NCI-H1694 (cell line): ENCODE measurements around the gene ACOT11.

Experiments
- DNase-seq: peaks from one replicate; lab custom pipeline; 2025; lab: John Stamatoyannopoulos, UW

ACOT11 gene

DNA sequence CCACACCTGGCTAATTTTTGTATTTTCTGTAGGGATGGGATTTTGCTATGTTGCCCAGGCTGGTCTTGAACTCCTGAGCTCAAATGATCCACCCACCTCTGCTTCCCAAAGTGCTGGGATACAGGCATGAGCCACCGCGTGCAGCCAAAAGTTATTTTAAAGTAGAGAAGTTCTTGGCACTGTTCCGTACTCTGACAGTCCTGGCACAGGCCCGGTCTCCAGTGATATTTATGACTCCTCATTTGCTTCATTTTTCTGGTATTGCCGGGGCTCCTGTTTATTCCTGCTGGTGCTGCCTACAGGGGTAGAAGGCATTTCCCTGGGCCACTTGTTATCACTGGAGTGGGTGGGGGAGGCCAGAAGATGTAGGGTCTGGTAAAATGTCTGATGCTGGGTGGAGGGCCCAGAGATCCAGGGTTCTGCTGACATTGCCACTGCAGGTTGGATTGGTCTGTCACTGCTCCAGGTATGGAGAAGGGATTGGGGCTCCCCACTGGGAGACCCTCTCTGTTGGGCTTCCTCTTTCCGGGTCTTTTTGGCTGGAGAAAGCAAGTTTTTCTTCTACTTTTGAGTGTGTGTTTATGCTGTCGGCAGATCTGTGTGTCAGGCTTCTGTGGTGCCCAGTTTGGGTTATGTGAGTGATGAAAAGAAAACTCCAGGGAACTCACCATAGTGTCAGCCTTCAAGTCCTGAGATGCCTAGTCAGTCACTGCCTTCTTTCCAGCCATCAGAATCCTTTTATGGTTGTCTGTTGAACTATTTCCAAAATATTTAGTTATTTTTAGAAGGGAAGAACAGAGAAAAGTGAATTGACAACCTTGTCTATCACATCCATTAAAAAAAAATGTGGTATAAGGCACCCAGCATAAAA lies 98.0 kb downstream of the ACOT11 start:
- DNase-seq: no peak

- DNase-seq: no peak
Observed at GRCh38 chr1:54649130-54649898, 101.3 kb downstream of the ACOT11 start.

DNA sequence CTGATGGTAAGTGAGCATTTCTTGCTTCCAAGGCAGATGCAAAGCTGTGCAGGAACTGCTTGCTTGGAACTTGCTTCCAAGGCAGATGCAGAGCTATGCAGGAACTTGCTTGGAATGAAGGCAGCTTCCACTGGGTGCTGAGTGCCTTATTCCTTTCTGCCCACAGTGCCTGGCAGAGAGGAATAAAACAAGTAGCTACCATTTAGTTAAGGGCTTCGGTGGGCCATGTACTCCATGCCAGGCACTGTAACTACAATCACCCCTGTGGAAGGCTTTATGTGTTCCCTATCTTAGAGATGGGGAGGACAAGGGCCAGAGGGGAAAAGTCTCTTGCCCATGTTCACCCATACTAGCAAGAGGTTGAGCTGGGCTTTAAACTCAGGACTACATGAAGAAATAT lies 101.9 kb downstream of the ACOT11 start:
- DNase-seq: no peak

GRCh38 chr1:54650417-54650816 lies 102.4 kb downstream of the ACOT11 start:
- no peak for DNase-seq

- DNase-seq: no peak
Observed at GRCh38 chr1:54651608-54652007, 103.6 kb downstream of the ACOT11 start.

DNA sequence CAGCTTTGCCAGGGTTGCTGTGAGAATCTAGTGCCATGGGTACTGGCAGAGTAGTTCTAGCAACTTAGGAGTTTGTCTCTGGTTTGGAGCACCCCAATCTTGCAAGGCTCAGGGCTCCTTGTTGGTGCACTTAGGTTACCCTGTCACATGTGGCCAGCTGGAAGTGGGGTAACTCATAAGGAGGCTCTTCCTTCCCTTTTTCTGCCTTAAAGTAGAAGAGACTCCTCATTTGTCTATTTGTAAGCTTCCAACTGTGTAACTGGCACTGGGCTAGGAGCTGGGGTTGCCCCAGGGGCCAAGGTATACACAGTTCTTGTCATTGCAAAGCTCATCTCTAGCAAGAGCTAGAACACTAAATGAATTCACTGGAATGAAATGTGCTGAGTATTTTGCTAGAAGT lies 104.1 kb downstream of the ACOT11 start:
- no peak for DNase-seq

DNA sequence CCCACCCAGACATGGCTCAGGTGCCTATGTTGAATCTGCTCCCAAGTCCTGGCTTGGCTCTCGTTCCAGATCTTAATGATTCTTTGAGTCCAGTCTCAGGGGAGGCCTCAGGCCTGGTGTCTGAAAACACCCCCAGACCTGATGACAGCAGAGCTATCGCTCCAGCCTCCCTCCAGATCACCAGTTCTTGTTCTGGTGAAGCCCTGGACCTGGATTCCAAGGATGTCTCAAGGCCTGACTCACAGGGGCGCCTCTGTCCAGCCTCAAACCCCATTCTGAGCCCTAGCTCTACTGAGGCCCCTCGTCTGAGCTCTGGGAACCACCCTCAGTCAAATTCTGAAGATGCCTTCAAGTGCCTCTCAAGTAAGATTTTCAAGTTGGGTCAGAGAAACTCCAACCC lies 105.0 kb downstream of the ACOT11 start:
- DNase-seq: no peak

GRCh38 chr1:54658164-54658913 lies 110.3 kb downstream of the ACOT11 start:
- no peak for DNase-seq
